HG02970 (cell line): Measurements from ENCODE around the gene MIER3.
"Not testable (repeated sequence)": the region's sequence is repeated elsewhere in the genome, so short reads cannot be mapped to it uniquely, and the experiment has no call there.

ENCODE experiments used
- ATAC-seq: cut with Tn5 transposase; IDR thresholded peaks from one replicate; pipeline ENCODE4 v1.9.1; 2021; ENCODE audit warnings: mild to moderate bottlenecking, moderate library complexity, moderate number of reproducible peaks; ENCODE audit not compliant: unreplicated experiment, low FRiP score

Gene MIER3, protein sequence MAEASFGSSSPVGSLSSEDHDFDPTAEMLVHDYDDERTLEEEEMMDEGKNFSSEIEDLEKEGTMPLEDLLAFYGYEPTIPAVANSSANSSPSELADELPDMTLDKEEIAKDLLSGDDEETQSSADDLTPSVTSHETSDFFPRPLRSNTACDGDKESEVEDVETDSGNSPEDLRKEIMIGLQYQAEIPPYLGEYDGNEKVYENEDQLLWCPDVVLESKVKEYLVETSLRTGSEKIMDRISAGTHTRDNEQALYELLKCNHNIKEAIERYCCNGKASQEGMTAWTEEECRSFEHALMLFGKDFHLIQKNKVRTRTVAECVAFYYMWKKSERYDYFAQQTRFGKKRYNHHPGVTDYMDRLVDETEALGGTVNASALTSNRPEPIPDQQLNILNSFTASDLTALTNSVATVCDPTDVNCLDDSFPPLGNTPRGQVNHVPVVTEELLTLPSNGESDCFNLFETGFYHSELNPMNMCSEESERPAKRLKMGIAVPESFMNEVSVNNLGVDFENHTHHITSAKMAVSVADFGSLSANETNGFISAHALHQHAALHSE

GRCh38 chr5:56951946-56952691, at the start of gene MIER3:
Gene MIER3 (minus strand): TSS chr5:56952123. CDS start chr5:56952102, 21 bp downstream.
- ATAC-seq: peak; percentile 96

- ATAC-seq: no peak
These were observed 43.7 kb upstream of the MIER3 start for GRCh38 chr5:56995596-56995995.

DNA sequence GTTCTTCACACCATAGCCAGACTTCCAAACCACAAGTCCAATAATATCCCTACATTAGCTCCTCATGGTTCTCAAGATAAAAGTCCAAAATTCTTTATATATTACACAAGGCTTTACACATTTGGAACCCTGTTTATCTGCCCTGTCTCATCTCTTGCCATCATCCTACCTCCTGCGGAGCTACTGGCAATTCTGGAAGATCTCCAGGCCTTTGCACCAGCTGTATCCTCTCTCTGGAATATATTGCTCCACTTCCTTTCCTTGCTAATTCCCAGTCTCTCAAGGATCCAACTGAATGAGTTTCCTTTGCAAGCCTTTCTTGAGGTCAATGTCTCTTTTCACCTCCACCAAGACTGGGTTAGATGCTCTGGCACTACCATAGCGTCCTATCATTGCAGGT, 41.3 kb upstream of the MIER3 start:
- ATAC-seq: no peak

- no peak for ATAC-seq
These were observed 37.8 kb upstream of the MIER3 start for GRCh38 chr5:56989676-56990075.

GRCh38 chr5:56988490-56988889, 36.6 kb upstream of the MIER3 start:
- ATAC-seq: no peak

- no peak for ATAC-seq
These were observed 35.2 kb upstream of the MIER3 start for GRCh38 chr5:56987171-56987570.

GRCh38 chr5:56986626-56986947, 34.7 kb upstream of the MIER3 start:
- ATAC-seq: no peak

- no peak for ATAC-seq
These were observed 34.2 kb upstream of the MIER3 start for GRCh38 chr5:56985936-56986625.

GRCh38 chr5:56984445-56984844, 32.5 kb upstream of the MIER3 start:
- ATAC-seq: no peak

DNA sequence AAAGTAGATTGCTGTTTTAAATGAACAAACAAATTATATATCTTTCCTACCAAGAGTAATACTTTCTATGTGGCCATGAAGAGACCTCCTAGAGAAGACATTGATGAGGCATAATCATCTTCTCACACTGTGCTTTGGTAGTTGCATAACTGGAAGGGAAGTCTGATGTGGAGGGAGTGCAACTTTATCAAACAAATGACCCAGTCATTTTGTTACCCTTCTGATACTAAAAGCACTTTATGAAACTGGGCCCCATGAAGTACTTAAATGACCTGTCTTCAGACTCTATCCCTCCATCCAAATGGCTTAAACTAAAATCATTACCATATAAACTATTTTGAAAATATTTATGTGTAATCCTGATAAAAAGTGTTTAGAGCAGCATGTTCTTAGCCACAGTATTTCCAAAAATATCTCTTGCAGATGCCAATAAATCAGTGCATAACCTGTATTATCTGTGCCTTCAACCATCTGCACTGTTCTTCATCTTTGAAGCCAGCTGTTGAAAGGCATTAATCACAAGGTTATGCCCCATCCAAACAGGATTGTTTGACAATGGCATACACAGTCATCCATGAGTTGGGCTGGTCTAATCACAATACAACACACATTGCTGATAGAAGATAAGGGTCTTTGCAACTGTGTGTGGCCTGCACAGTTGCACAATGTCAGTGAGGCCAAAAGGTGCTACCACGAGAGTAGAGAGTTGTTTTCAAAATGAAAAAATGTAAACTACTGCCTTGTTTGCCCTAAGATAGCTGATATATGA, 31.9 kb upstream of the MIER3 start:
- no peak for ATAC-seq

GRCh38 chr5:56981548-56982315, 29.8 kb upstream of the MIER3 start:
- no peak for ATAC-seq

DNA sequence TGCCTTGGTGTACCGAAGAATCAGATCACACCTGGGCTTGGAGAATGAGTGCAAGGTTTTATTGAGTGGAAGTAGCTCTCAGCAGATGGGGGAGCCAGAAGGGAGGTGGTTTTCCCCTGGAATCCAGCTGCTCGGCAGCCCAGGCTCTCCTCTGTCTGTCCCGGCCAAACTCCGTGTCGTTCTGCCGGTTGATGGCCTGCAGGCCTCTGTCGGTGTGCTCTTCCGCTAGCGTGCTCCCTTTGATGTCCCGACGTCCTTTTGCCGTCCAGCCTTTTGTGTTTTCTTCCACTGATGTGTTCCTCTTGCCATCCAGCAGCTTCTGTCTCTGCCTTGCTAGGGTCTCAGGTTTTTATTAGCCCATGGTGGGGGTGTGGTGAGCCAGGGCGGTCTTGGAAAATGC, 28.0 kb upstream of the MIER3 start:
- no peak for ATAC-seq

DNA sequence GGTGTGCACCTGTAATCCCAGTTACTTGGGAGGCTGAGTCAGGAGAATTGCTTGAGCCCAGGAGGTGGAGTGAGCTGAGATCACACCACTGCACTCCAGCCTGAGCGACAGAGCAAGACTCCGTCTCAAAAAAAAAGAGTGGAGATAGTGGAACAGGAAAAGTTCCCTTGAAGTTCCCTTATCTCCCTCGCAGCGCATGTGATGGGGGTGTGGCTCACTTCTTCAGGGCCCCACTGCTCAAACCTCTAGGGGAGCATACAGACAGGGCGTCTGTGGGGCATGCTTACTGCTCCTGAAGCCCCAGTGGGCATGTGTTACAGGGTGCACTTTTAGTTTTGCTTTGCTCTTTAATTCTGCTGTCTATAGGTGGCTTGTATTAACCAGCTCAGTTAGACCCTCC, 27.6 kb upstream of the MIER3 start:
- not testable (repeated sequence) for ATAC-seq

- ATAC-seq: no peak
These were observed 25.9 kb upstream of the MIER3 start for GRCh38 chr5:56977822-56978221.

GRCh38 chr5:56977021-56977420, 25.1 kb upstream of the MIER3 start:
- no peak for ATAC-seq

DNA sequence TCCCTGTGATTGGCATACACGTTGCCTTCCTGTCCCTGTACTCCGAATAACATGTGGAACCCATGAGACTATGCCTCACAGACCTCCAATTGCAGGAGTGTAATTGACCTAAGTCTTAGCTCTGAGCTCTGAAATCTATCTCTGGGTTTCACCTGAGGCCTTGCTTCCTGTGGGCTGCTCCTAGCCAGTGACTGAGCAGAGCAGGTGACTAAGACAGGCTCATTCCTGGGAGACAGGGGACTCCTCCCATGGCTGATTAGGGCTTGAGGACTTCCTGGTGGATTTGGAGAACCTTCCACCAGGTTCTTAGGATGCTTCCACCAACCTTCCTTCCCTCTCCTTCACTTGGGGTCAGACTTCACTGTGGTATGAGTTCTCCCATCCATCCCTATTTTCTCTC, 22.3 kb upstream of the MIER3 start:
- ATAC-seq: no peak

GRCh38 chr5:56973473-56973872, 21.6 kb upstream of the MIER3 start:
- ATAC-seq: no peak

- no peak for ATAC-seq
These were observed 19.4 kb upstream of the MIER3 start for GRCh38 chr5:56971275-56971674.

DNA sequence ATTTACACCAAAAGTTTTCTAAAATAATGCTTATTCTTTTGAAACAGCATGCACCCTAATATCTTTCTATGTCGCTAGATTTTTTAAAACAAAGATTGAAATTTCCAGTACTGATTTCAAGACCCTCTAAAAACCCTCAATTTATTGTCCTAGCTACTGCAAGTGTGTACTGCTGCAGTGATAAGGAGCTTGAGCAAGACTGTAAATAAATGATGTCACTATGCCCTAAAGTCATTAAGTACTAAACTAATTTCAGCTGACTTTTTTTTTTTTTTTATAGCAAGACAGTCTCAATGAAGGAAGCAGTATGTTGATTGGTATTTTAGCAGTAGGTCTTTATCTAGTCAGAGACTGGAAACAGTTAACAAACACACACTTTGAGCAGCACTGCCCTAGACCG, 12.2 kb upstream of the MIER3 start:
- no peak for ATAC-seq

- ATAC-seq: no peak
These were observed 11.3 kb upstream of the MIER3 start for GRCh38 chr5:56963246-56963645.
